ENCODE measurements around the gene SUPT20HL1. TPM values are rescaled to one million over a fixed set of nuclear protein-coding genes. Genes with fewer than 3 reads are reported as not detected.

The SUPT20HL1 gene
- total and polyA plus RNA-seq, 2 experiments from 2014 or later, result not detected

- no peak for TF ChIP-seq STAT1 (IDR thresholded peaks at IDR 0.05; ENCODE audit: unreplicated experiment)
- TF ChIP-seq REST (IDR thresholded peaks at IDR 0.05; ENCODE audit: unreplicated experiment), result no peak
Observed at GRCh38 chrX:24343719-24344118, 16.7 kb upstream of the SUPT20HL1 start (continued).

- no peaks in the 10 kb centered on the region for H3K9me3 Mint-ChIP-seq
- H3K36me3 Mint-ChIP-seq (ENCODE audit: low read depth), result no peaks in the 10 kb centered on the region
- ATAC-seq (no peak), DNase-seq (ENCODE audit: low spot score) (no peak)
- Histone ChIP-seq H4K20me1 (replicated peaks; ENCODE audit: insufficient read depth) (no peaks in the 10 kb centered on the region), H3K4me1 (ENCODE audit: insufficient read depth) (no peaks in the 10 kb centered on the region), H3F3A (replicated peaks; ENCODE audit: low read depth) (no peaks in the 10 kb centered on the region), H2AFZ (no peak overlapping the region), H3K79me2 (replicated peaks; ENCODE audit: insufficient read depth) (no peaks in the 10 kb centered on the region), H3K27ac (ENCODE audit: low read depth) (no peak overlapping the region), H3K4me3 (no peak overlapping the region), H3K4me2 (no peak overlapping the region), H3K27me3 (ENCODE audit: insufficient read depth) (no peaks in the 10 kb centered on the region), H3K9me2 (ENCODE audit: insufficient read depth) (no peaks in the 10 kb centered on the region), H3K36me3 (ENCODE audit: insufficient read depth) (no peaks in the 10 kb centered on the region)
- no peaks in the 10 kb centered on the region; the same call in 2 of the 3 replicates for H3K4me1 Mint-ChIP-seq
- H3K4me3 Mint-ChIP-seq, result no peak overlapping the region
- no peaks in the 10 kb centered on the region for H3K27me3 Mint-ChIP-seq (ENCODE audit: insufficient read depth, low read depth, poor library complexity)
- no peak overlapping the region for H3K27ac Mint-ChIP-seq
- TF ChIP-seq CREB1 (CRISPR knock-in tag; IDR thresholded peaks at IDR 0.05; ENCODE audit: low read depth) (no peak), EZH2 (IDR thresholded peaks at IDR 0.05; ENCODE audit: low read depth, unreplicated experiment) (no peak), JUNB (IDR thresholded peaks at IDR 0.05; ENCODE audit: unreplicated experiment) (no peak), STAT1 (IDR thresholded peaks at IDR 0.05; ENCODE audit: unreplicated experiment) (no peak), ZNF462 (CRISPR knock-in tag; IDR thresholded peaks at IDR 0.05) (no peak), CTCF (conservative IDR thresholded peaks at IDR 0.05; ENCODE audit: low read depth in 2 of 2) (no peak), NANOG (IDR thresholded peaks at IDR 0.05; ENCODE audit: borderline replicate concordance) (no peak), ZNF331 (CRISPR knock-in tag; IDR thresholded peaks at IDR 0.05; ENCODE audit: low read depth) (no peak), EZH2phosphoT487 (IDR thresholded peaks at IDR 0.05; ENCODE audit: unreplicated experiment) (no peak), POLR2AphosphoS5 (IDR thresholded peaks at IDR 0.05; ENCODE audit: low read depth) (no peak)
Observed at GRCh38 chrX:24347881-24348280, 12.6 kb upstream of the SUPT20HL1 start.

Measured in GM23338 (cell line).